Lung (tissue), 12 donors: ENCODE data around the gene PSME3. TPM values are rescaled to one million over a fixed set of nuclear protein-coding genes. Genes with fewer than 3 reads are reported as not detected.

ENCODE experiments used
- ATAC-seq: fragments of 200-7000 bp; cut with Tn5 transposase; one replicate; pipeline ENCODE4 v1.9.1; 2020; ENCODE audit warnings: moderate number of reproducible peaks; ENCODE audit not compliant: insufficient read depth, low FRiP score
- DNase-seq, 3 donors: peaks; one replicate each; pipeline ENCODE4 v3.0.0-alpha.2; 2013 to 2017
- H3K27ac ChIP-seq, 2 donors: one replicate each; pipeline ENCODE4 v1.5.1; 2013; ENCODE audit warnings: mild to moderate bottlenecking in 2 of 2, moderate library complexity in 2 of 2, control low read depth in 1 of 2, inconsistent platforms in 1 of 2, low read depth in 1 of 2, low read length in 1 of 2
- H3K27me3 ChIP-seq, 3 donors: one replicate each; pipeline ENCODE4 v1.5.1; 2013; ENCODE audit warnings: low read length in 2 of 3; ENCODE audit not compliant: control insufficient read depth in 3 of 3, insufficient read depth in 3 of 3
- H3K36me3 ChIP-seq, 4 donors: one replicate each; pipeline ENCODE4 v1.5.1; 2013; ENCODE audit warnings: low read length in 4 of 4, mild to moderate bottlenecking in 1 of 4, moderate library complexity in 1 of 4; ENCODE audit not compliant: control insufficient read depth in 4 of 4, insufficient read depth in 4 of 4
- H3K4me1 ChIP-seq, 5 donors: one replicate each; pipeline ENCODE4 v1.5.1; 2013; ENCODE audit warnings: low read length in 5 of 5, mild to moderate bottlenecking in 2 of 5, moderate library complexity in 1 of 5; ENCODE audit not compliant: control insufficient read depth in 5 of 5, insufficient read depth in 5 of 5
- H3K4me3 ChIP-seq: one replicate; pipeline ENCODE4 v1.5.1; 2013; ENCODE audit warnings: mild to moderate bottlenecking, control low read depth, moderate library complexity
- H3K9ac ChIP-seq, 2 donors: one replicate each; pipeline ENCODE4 v1.5.1; 2013; ENCODE audit warnings: low read length in 2 of 2, control low read depth in 1 of 2; ENCODE audit not compliant: insufficient read depth in 1 of 2
- H3K9me3 ChIP-seq, 4 donors: one replicate each; pipeline ENCODE4 v1.5.1; 2013; ENCODE audit warnings: low read length in 3 of 4, mild to moderate bottlenecking in 1 of 4, moderate library complexity in 1 of 4; ENCODE audit not compliant: control insufficient read depth in 4 of 4, insufficient read depth in 3 of 4
- CTCF ChIP-seq: IDR thresholded peaks from 2 replicates; pipeline ENCODE4 v1.5.1; 2012; ENCODE audit warnings: mild to moderate bottlenecking; ENCODE audit errors: control extremely low read depth, extremely low read depth
- WGBS, 2 donors: extraction: QIAGEN DNeasy Blood & Tissue Kit; methylation state at CpG; one replicate each; pipeline ENCODE4 v1.1.7; 2013; 5-methylcytosine and 5-hydroxymethylcytosine counted together
- polyA plus RNA-seq, 2 donors: library from polyadenylated mRNA; stranded (reverse); fragments of 200-250 nt; gene quantifications; one replicate each; pipeline ENCODE4 v1.2.1, GENCODE V29; 2013
- total RNA-seq, 2 donors: library from RNA; depleted of rRNA in 1 of 2; stranded (reverse); fragments of >200 nt in 1 of 2; gene quantifications; one replicate each; pipeline ENCODE4 v1.2.1, GENCODE V29; 2014 to 2021
- donor health status: control.
- donor health status: control.
- donor health status: Bipolar disorder and iron deficiency.
- donor health status: healthy.
- donor health status: DM: yes; HTN: yes; CAD: no.

The PSME3 gene
- total and polyA plus RNA-seq, 4 donors = 34.5 to 117 (median 77.9) TPM

GRCh38 chr17:42784811-42785592 lies 48.2 kb upstream of the PSME3 start:
- no peak for TF ChIP-seq CTCF
- no peak overlapping the region for H3K27ac ChIP-seq
- DNase-seq (no peak), ATAC-seq (no peak)
- peaks cover 0 to 32% (median 10%) of the 10 kb centered on the region in 5 donors for H3K4me1 ChIP-seq
- no peak overlapping the region for H3K9ac ChIP-seq
- H3K4me3 ChIP-seq = no peak overlapping the region
- H3K9me3 ChIP-seq = peaks cover 0 to 2% (median 0%) of the 10 kb centered on the region in 4 donors
- 9 to 23% methylated on average over 52 of the region's 52 CpGs for WGBS, 2 donors
- no peaks in the 10 kb centered on the region for H3K36me3 ChIP-seq
- H3K27me3 ChIP-seq = peaks cover 0 to 76% (median 53%) of the 10 kb centered on the region in 3 donors

- H3K27ac ChIP-seq = no peak overlapping the region
- H3K4me3 ChIP-seq = no peak overlapping the region
- H3K9me3 ChIP-seq = peaks cover 0 to 2% (median 0%) of the 10 kb centered on the region in 4 donors
- WGBS, 2 donors = 84 to 90% methylated on average over 11 of the region's 11 CpGs
- ATAC-seq (no peak), DNase-seq (no peak)
- H3K4me1 ChIP-seq = peaks cover 0 to 27% (median 6%) of the 10 kb centered on the region in 5 donors
- H3K9ac ChIP-seq = no peak overlapping the region
- TF ChIP-seq CTCF = no peak
- H3K27me3 ChIP-seq = peaks cover 0 to 62% (median 43%) of the 10 kb centered on the region in 3 donors
- no peaks in the 10 kb centered on the region for H3K36me3 ChIP-seq
These were observed 45.9 kb upstream of the PSME3 start for GRCh38 chr17:42787266-42787665.

- TF ChIP-seq CTCF = no peak
- no peak overlapping the region for H3K4me3 ChIP-seq
- DNase-seq (no peak), ATAC-seq (no peak)
- 75 to 79% methylated on average over 2 of the region's 2 CpGs for WGBS, 2 donors
- H3K9ac ChIP-seq = no peak overlapping the region
- H3K27me3 ChIP-seq = peaks cover 0 to 16% (median 3%) of the 10 kb centered on the region in 3 donors
- no peak overlapping the region for H3K27ac ChIP-seq
- peaks cover 0 to 6% (median 2%) of the 10 kb centered on the region in 5 donors for H3K4me1 ChIP-seq
- H3K36me3 ChIP-seq = peaks cover 0 to 6% (median 0%) of the 10 kb centered on the region in 4 donors
- no peaks in the 10 kb centered on the region for H3K9me3 ChIP-seq
These were observed 41.2 kb upstream of the PSME3 start for GRCh38 chr17:42791948-42792347.
